Measurements from ENCODE around the gene PROCR.

- TF ChIP-seq CTCF (conservative IDR thresholded peaks at IDR 0.05; ENCODE audit: low read length), result no peak
- no peak for TF ChIP-seq EZH2phosphoT487 (IDR thresholded peaks at IDR 0.05; ENCODE audit: borderline replicate concordance, low read depth, low read length)
These were observed 37.4 kb upstream of the PROCR start for GRCh38 chr20:35134472-35134871.
